ENCODE data around the gene PI4KA. TPM values are rescaled to one million over a fixed set of nuclear protein-coding genes. Genes with fewer than 3 reads are reported as not detected.

Gene PI4KA
- total RNA-seq, 4 donors from 2014 or later: 69.8 to 115 (median 82.3) TPM

DNA sequence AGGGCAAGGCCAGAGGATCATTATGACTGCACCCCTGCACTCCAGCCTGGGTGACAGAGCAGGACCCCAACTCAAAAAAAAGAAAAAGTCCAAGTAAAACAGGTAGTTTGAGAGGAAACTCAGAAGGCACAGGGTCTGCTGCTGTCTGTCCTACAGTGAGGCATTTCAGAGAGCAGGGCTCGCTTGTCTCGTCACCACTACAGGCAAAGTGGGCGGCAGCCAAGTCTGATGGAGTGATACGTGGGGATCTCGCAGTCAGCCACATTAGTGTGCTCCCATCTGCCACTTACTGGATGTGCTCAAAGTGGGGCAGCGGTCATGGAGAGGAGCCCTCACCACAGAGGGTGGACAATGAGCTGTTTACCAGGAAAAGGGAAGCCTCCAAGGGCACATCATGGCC is 42.1 kb downstream of the PI4KA start:
- TF ChIP-seq POLR2AphosphoS5 (IDR thresholded peaks at IDR 0.05): no peak
- TF ChIP-seq, protein P1, sequence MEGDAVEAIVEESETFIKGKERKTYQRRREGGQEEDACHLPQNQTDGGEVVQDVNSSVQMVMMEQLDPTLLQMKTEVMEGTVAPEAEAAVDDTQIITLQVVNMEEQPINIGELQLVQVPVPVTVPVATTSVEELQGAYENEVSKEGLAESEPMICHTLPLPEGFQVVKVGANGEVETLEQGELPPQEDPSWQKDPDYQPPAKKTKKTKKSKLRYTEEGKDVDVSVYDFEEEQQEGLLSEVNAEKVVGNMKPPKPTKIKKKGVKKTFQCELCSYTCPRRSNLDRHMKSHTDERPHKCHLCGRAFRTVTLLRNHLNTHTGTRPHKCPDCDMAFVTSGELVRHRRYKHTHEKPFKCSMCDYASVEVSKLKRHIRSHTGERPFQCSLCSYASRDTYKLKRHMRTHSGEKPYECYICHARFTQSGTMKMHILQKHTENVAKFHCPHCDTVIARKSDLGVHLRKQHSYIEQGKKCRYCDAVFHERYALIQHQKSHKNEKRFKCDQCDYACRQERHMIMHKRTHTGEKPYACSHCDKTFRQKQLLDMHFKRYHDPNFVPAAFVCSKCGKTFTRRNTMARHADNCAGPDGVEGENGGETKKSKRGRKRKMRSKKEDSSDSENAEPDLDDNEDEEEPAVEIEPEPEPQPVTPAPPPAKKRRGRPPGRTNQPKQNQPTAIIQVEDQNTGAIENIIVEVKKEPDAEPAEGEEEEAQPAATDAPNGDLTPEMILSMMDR (IDR thresholded peaks at IDR 0.05): no peak
- TF ChIP-seq EP300 (IDR thresholded peaks at IDR 0.05): no peak
- TF ChIP-seq POLR2A (IDR thresholded peaks at IDR 0.05; ENCODE audit: low read depth): no peak
- Histone ChIP-seq H3K27ac (replicated peaks in 1 of 4) (no peak overlapping the region), H3K4me1 (no peaks in the 10 kb centered on the region), H3K36me3 (peaks cover 53 to 100% (median 89%) of the 10 kb centered on the region in 4 donors), H3K27me3 (no peaks in the 10 kb centered on the region), H3K4me3 (no peak overlapping the region), H3K9me3 (no peaks in the 10 kb centered on the region)
- intact Hi-C loops (cut with DNase I): no loop called here
- 88% methylated on average over 6 of the region's 6 CpGs for WGBS
- DNase-seq (ENCODE audit: extremely low spot score): no peak

DNA sequence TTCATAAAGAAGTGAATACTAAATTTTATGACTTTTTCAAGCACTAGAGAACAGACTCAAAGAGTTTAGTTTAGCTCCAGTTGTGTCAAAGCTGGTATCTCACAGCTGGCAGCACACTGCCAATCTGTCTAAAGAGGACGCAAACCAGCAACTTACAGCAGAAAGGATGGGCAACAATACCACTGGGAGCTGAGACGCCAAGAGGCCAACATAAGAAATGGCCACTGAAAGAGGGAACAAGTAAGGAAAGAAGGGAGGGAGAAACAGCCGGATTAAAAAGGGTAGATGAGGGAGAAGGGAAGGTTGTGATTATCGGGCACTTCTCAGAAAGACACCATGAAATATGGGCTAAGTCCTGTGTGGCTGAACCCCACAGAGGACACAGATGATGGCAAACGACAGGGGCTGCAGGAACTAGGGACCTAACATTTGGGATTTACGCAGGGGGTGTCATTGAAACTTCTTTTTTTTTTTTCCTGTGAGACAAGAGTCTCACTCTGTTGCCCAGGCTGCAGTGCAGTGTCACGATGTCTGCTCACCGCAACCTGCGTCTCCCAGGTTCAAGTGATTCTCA is 43.0 kb downstream of the PI4KA start:
- 94% methylated on average over 9 of the region's 9 CpGs for WGBS
- no peaks in the 10 kb centered on the region for H3K9me3 ChIP-seq
- intact Hi-C loops (cut with DNase I): no loop called here
- no peaks in the 10 kb centered on the region for H3K27me3 ChIP-seq
- DNase-seq (ENCODE audit: extremely low spot score): no peak
- H3K4me1 ChIP-seq: no peaks in the 10 kb centered on the region
- H3K36me3 ChIP-seq: peaks cover 62 to 100% (median 93%) of the 10 kb centered on the region in 4 donors
- H3K4me3 ChIP-seq: no peak overlapping the region
- TF ChIP-seq, protein P1 (IDR thresholded peaks at IDR 0.05): no peak
- no peak for TF ChIP-seq POLR2AphosphoS5 (IDR thresholded peaks at IDR 0.05)
- H3K27ac ChIP-seq (replicated peaks in 1 of 4): no peak overlapping the region

DNA sequence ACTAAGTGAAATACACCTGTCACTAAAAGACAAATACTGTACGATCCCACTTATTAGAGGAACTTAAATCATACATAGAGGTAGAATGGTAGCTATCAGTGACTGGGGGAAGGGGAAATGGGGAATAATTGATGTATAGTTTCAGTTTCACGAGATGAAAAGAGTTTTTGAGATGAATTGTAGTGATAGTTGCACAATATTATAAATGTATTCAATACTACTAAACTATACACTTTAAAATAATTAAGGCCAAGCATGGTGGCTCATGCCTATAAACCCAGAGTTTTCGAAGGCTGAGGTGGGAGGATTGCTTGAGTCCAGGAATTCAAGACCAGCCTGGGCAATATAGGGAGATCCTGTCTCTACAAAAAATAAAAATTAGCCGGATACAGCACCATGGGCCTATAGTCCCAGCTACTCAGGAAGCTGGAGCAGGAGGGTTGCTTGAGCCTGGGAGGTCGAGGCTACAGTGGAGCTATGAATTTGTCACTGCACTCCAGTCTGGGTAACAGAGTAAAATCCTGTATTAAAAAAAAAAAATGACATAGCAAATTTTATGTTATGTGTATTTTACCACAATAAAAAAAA is 44.3 kb downstream of the PI4KA start:
- DNase-seq (ENCODE audit: extremely low spot score): no peak
- no peak for TF ChIP-seq POLR2AphosphoS5 (IDR thresholded peaks at IDR 0.05)
- TF ChIP-seq EP300 (IDR thresholded peaks at IDR 0.05): no peak
- TF ChIP-seq POLR2A (IDR thresholded peaks at IDR 0.05; ENCODE audit: low read depth): no peak
- TF ChIP-seq, protein P1 (IDR thresholded peaks at IDR 0.05): no peak
- H3K27me3 ChIP-seq: no peaks in the 10 kb centered on the region
- H3K4me3 ChIP-seq: no peak overlapping the region
- intact Hi-C loops (cut with DNase I): no loop called here
- H3K4me1 ChIP-seq: no peaks in the 10 kb centered on the region
- WGBS: 91% methylated on average over 5 of the region's 5 CpGs
- peaks cover 58 to 100% (median 93%) of the 10 kb centered on the region in 4 donors for H3K36me3 ChIP-seq
- no peak overlapping the region for H3K27ac ChIP-seq (replicated peaks in 1 of 4)
- no peaks in the 10 kb centered on the region for H3K9me3 ChIP-seq

DNA sequence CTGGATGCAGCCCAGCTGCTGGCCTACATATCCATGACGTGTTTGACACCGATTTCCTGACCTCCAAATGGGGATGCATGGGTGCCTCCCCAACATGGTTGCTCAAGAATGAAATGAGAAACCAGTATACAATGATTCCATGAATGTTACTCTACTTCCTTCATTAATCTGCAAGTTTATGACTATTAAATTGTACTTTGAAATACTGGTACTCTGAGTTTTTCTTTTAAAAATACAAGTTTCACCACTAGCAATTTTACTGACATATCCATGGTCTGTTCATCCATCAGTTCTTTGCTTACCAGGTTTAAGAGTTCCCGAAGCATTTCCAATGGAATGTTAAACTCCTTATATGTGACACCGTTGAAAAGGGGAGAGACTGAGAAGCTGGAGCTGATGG is 45.6 kb downstream of the PI4KA start:
- TF ChIP-seq POLR2AphosphoS5 (IDR thresholded peaks at IDR 0.05): no peak
- TF ChIP-seq EP300 (IDR thresholded peaks at IDR 0.05): no peak
- TF ChIP-seq, protein P1 (IDR thresholded peaks at IDR 0.05): no peak
- TF ChIP-seq POLR2A (IDR thresholded peaks at IDR 0.05; ENCODE audit: low read depth): no peak
- DNase-seq (ENCODE audit: extremely low spot score): no peak
- Histone ChIP-seq H3K36me3 (peaks cover 51 to 100% (median 93%) of the 10 kb centered on the region in 4 donors), H3K27me3 (no peaks in the 10 kb centered on the region), H3K4me3 (no peak overlapping the region), H3K4me1 (no peaks in the 10 kb centered on the region), H3K9me3 (no peaks in the 10 kb centered on the region), H3K27ac (replicated peaks in 1 of 4) (no peak overlapping the region)
- 94% methylated on average over 4 of the region's 4 CpGs for WGBS
- intact Hi-C loops (cut with DNase I): no loop called here

Data from esophagus muscularis mucosa (tissue), 4 donors.